ENCODE measurements around the gene HYAL4. TPM values are rescaled to one million over a fixed set of nuclear protein-coding genes. Genes with fewer than 3 reads are reported as not detected.
A peak's percentile ranks its signal among the peaks of the same experiment; 100 is the strongest.

HYAL4 gene
- total RNA-seq, 4 donors from 2014 or later = not detected

DNA sequence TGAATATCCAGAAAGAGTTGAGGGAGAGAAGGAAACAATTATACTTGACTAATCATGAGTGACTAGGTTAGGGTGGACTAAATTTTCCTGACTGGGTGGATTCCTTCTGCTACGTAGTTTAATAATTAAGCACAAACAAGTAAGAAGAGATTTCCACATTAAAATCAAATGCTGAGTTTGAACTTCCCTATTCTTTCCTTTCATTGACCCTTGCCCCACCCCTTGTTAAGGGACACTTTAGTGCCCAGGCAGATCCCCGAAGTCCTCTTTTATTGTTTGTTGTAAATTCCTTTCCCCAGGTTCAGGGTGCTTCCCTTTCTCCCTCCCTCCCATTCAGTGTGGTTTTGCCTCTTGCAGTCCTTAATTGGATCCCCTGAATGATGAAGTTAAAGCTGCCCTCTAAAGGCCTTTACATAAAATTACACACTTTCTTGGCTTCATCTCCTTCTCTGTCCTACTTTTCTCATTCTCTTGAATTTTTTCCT is 71.3 kb downstream of the HYAL4 start:
- 11 to 21% methylated on average over 2 of the region's 2 CpGs for WGBS, 2 donors (ENCODE audit: low coverage in 1 of 2)
- in situ Hi-C loops (cut with MboI; ENCODE audit: low pct_ligation_motif_present in 1 of 4, low pct_unique_long_range_greater_than_20kb in 1 of 4, low sequenced_read_pairs in 3 of 4) = no loop called here
- intact Hi-C loops (cut with DNase I; ENCODE audit: low total_unique reads) = no loop called here
- DNase-seq = peak; percentile 33
- no peak overlapping the region for H3K4me3 ChIP-seq
- TF ChIP-seq POLR2AphosphoS5 (IDR thresholded peaks at IDR 0.05) = no peak
- TF ChIP-seq POLR2A (IDR thresholded peaks at IDR 0.05) = no peak
- TF ChIP-seq, protein P1, sequence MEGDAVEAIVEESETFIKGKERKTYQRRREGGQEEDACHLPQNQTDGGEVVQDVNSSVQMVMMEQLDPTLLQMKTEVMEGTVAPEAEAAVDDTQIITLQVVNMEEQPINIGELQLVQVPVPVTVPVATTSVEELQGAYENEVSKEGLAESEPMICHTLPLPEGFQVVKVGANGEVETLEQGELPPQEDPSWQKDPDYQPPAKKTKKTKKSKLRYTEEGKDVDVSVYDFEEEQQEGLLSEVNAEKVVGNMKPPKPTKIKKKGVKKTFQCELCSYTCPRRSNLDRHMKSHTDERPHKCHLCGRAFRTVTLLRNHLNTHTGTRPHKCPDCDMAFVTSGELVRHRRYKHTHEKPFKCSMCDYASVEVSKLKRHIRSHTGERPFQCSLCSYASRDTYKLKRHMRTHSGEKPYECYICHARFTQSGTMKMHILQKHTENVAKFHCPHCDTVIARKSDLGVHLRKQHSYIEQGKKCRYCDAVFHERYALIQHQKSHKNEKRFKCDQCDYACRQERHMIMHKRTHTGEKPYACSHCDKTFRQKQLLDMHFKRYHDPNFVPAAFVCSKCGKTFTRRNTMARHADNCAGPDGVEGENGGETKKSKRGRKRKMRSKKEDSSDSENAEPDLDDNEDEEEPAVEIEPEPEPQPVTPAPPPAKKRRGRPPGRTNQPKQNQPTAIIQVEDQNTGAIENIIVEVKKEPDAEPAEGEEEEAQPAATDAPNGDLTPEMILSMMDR (IDR thresholded peaks at IDR 0.05) = peak in 4 of 5 experiments; percentile 19 to 32 (median 26)
- no peak for TF ChIP-seq EP300 (IDR thresholded peaks at IDR 0.05; ENCODE audit: low read depth)
- H3K27me3 ChIP-seq = no peaks in the 10 kb centered on the region
- no peaks in the 10 kb centered on the region for H3K9me3 ChIP-seq
- H3K36me3 ChIP-seq = no peaks in the 10 kb centered on the region
- H3K4me1 ChIP-seq = peaks cover 0 to 5% (median 0%) of the 10 kb centered on the region in 4 donors
- no peak overlapping the region for H3K27ac ChIP-seq

DNA sequence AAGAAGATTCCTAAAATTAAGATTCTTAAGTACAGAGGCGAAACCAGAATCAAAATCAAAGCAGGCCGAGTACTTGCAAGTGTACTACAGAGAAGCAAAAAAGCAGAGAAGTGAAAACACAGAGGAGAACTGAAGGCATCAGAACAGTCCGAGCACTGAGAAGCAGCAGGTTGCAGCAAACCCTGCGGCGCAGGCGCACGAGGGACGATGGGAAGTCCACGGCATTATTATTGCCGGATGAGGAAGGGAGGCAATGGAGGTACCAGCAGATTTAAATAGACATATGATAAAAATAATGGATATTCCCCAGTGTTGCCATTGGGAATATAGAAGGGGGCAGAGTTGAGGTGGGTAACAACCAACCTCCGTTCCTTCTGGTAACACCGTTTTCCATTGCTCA is 72.9 kb downstream of the HYAL4 start:
- Histone ChIP-seq H3K27me3 (no peaks in the 10 kb centered on the region), H3K36me3 (no peaks in the 10 kb centered on the region), H3K9me3 (no peaks in the 10 kb centered on the region), H3K4me3 (no peak overlapping the region), H3K4me1 (peaks cover 0 to 5% (median 0%) of the 10 kb centered on the region in 4 donors), H3K27ac (no peak overlapping the region)
- WGBS, 2 donors (ENCODE audit: low coverage in 1 of 2) = 92 to 97% methylated on average over 7 to 12 of the region's 12 CpGs
- no peak for DNase-seq
- TF ChIP-seq POLR2A (IDR thresholded peaks at IDR 0.05) (no peak), EP300 (IDR thresholded peaks at IDR 0.05; ENCODE audit: low read depth) (no peak), POLR2AphosphoS5 (IDR thresholded peaks at IDR 0.05) (no peak)
- TF ChIP-seq, protein P1 (IDR thresholded peaks at IDR 0.05) = no peak
- in situ Hi-C loops (cut with MboI; ENCODE audit: low pct_ligation_motif_present in 1 of 4, low pct_unique_long_range_greater_than_20kb in 1 of 4, low sequenced_read_pairs in 3 of 4) (no loop called here), intact Hi-C loops (cut with DNase I; ENCODE audit: low total_unique reads) (no loop called here)

DNA sequence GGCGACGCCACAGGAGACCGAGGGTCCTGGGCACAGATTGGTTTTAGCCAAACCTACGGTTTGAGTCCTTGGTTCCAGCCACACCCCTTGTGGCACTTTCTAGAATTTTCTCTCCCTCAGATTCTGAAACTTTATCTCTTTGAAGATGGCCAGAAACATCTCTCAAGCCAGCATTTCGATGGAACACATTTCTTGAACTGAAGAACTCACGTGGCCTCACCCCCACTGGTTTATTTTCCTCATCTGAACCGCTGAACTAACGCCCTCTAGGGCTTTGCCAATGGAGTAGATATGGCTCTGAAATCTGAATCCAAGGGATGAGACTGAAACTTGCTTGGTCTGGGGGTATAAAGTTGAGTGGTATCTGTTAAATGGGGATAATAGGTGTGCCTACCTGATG is 73.3 kb downstream of the HYAL4 start:
- no peak overlapping the region for H3K4me3 ChIP-seq
- no peaks in the 10 kb centered on the region for H3K27me3 ChIP-seq
- H3K27ac ChIP-seq = no peak overlapping the region
- TF ChIP-seq EP300 (IDR thresholded peaks at IDR 0.05; ENCODE audit: low read depth) (no peak), POLR2AphosphoS5 (IDR thresholded peaks at IDR 0.05) (no peak), POLR2A (IDR thresholded peaks at IDR 0.05) (no peak)
- TF ChIP-seq, protein P1 (IDR thresholded peaks at IDR 0.05) = no peak
- no peak for DNase-seq
- 86 to 91% methylated on average over 1 to 8 of the region's 8 CpGs for WGBS, 2 donors (ENCODE audit: low coverage in 1 of 2)
- no peaks in the 10 kb centered on the region for H3K9me3 ChIP-seq
- intact Hi-C loops (cut with DNase I; ENCODE audit: low total_unique reads) (no loop called here), in situ Hi-C loops (cut with MboI; ENCODE audit: low pct_ligation_motif_present in 1 of 4, low pct_unique_long_range_greater_than_20kb in 1 of 4, low sequenced_read_pairs in 3 of 4) (no loop called here)
- H3K4me1 ChIP-seq = peaks cover 0 to 5% (median 0%) of the 10 kb centered on the region in 4 donors
- H3K36me3 ChIP-seq = no peaks in the 10 kb centered on the region

DNA sequence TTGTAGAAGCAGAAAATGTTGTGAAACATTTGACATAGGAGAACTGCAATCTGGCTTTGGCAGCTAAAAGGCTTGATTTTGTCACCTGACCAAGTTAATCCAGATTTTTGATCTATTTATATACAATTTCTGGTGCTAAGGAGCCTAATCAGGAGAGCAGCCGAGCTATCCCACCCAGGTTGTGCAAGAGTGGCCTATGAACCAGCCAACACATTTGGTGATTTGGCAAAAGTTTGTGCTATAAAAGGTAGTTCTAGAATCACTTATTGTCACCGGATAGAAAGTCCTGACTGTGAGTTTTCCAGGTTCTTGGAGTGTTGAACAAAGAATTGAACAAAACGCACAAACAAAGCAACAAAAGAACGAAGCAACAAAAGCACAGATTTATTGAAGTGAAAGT is 78.6 kb downstream of the HYAL4 start:
- H3K27ac ChIP-seq = no peak overlapping the region
- no peak for DNase-seq
- in situ Hi-C loops (cut with MboI; ENCODE audit: low pct_ligation_motif_present in 1 of 4, low pct_unique_long_range_greater_than_20kb in 1 of 4, low sequenced_read_pairs in 3 of 4) (no loop called here), intact Hi-C loops (cut with DNase I; ENCODE audit: low total_unique reads) (no loop called here)
- H3K4me3 ChIP-seq = no peak overlapping the region
- H3K4me1 ChIP-seq = peaks cover 0 to 2% (median 0%) of the 10 kb centered on the region in 4 donors
- H3K36me3 ChIP-seq = no peaks in the 10 kb centered on the region
- TF ChIP-seq POLR2AphosphoS5 (IDR thresholded peaks at IDR 0.05) (no peak), EP300 (IDR thresholded peaks at IDR 0.05; ENCODE audit: low read depth) (no peak)
- TF ChIP-seq, protein P1 (IDR thresholded peaks at IDR 0.05) = no peak
- H3K27me3 ChIP-seq = no peaks in the 10 kb centered on the region
- 86 to 100% methylated on average over 3 to 4 of the region's 4 CpGs for WGBS, 2 donors (ENCODE audit: low coverage in 1 of 2)
- no peaks in the 10 kb centered on the region for H3K9me3 ChIP-seq
